CD8-positive, alpha-beta memory T cell (primary cell): ENCODE measurements around the gene RORB. TPM values are rescaled to one million over a fixed set of nuclear protein-coding genes. Genes with fewer than 3 reads are reported as not detected.

ENCODE experiments used
- CTCF ChIA-PET: fragments of 350-600 bp; sonication (Branson Sonifier 250); formaldehyde crosslinking; loops from one replicate; lab custom pipeline; 2021; ENCODE audit warnings: antibody characterized with exemption; lab: Charles Lee
- POLR2A ChIA-PET: fragments of 350-600 bp; sonication (Branson Sonifier 250); formaldehyde crosslinking; loops from one replicate; lab custom pipeline; 2021; ENCODE audit warnings: antibody characterized with exemption; lab: Charles Lee
- DNase-seq, 5 donors: peaks; one replicate each; pipeline versions ENCODE4 v3.0.0 to v3.0.0-alpha.2; 2020 to 2022; ENCODE audit warnings: mixed read lengths in 1 of 5
- H3K27ac ChIP-seq: one replicate; pipeline ENCODE4 v1.7.0; 2013; ENCODE audit warnings: low read depth, mild to moderate bottlenecking, low read length, moderate library complexity
- H3K27me3 ChIP-seq: 2 replicates; pipeline ENCODE4 v1.7.0; 2013; ENCODE audit warnings: low read length, mild to moderate bottlenecking; ENCODE audit not compliant: insufficient read depth, poor library complexity, severe bottlenecking
- H3K36me3 ChIP-seq: 2 replicates; pipeline ENCODE4 v1.7.0; 2013; ENCODE audit warnings: mild to moderate bottlenecking, low read length, moderate library complexity; ENCODE audit not compliant: insufficient read depth
- H3K4me1 ChIP-seq: 2 replicates; pipeline ENCODE4 v1.7.0; 2013; ENCODE audit warnings: mild to moderate bottlenecking, low read length, moderate library complexity; ENCODE audit not compliant: insufficient read depth
- H3K4me3 ChIP-seq: 2 replicates; pipeline ENCODE4 v1.7.0; 2013; ENCODE audit warnings: mild to moderate bottlenecking, low read length
- H3K9me3 ChIP-seq: 2 replicates; pipeline ENCODE4 v1.7.0; 2013; ENCODE audit warnings: mild to moderate bottlenecking, low read length
- H3K27ac Mint-ChIP-seq, 8 donors: one replicate each; pipeline ENCODE4 v1.8.0; 2020 to 2021; ENCODE audit warnings: mixed read lengths in 8 of 8, mild to moderate bottlenecking in 6 of 8, inconsistent platforms in 3 of 8, moderate library complexity in 3 of 8
- H3K27me3 Mint-ChIP-seq, 2 donors: one replicate each; pipeline ENCODE4 v1.8.0; 2020 to 2021; ENCODE audit warnings: mixed read lengths in 2 of 2, mild to moderate bottlenecking in 1 of 2, moderate library complexity in 1 of 2
- H3K36me3 Mint-ChIP-seq, 3 donors: one replicate each; pipeline ENCODE4 v1.8.0; 2020 to 2021; ENCODE audit warnings: mixed read lengths in 3 of 3, inconsistent platforms in 1 of 3, mild to moderate bottlenecking in 1 of 3
- H3K4me1 Mint-ChIP-seq, 3 donors: one replicate each; pipeline ENCODE4 v1.8.0; 2020 to 2021; ENCODE audit warnings: mixed read lengths in 3 of 3, inconsistent platforms in 1 of 3, mild to moderate bottlenecking in 1 of 3
- H3K4me3 Mint-ChIP-seq, 7 donors: one replicate each; pipeline ENCODE4 v1.8.0; 2020 to 2021; ENCODE audit warnings: mixed read lengths in 7 of 7, mild to moderate bottlenecking in 6 of 7, moderate library complexity in 4 of 7, inconsistent platforms in 2 of 7
- H3K9me3 Mint-ChIP-seq, 5 donors: one replicate each; pipeline ENCODE4 v1.8.0; 2020 to 2022; ENCODE audit warnings: mixed read lengths in 5 of 5, mild to moderate bottlenecking in 3 of 5, moderate library complexity in 2 of 5, inconsistent platforms in 1 of 5
- polyA plus RNA-seq: library from polyadenylated mRNA; unstranded; fragments of 300-500 nt; fragmentation: Illumina TruSeq; gene quantifications from one replicate; pipeline ENCODE4 v1.2.3, GENCODE V29; 2021
- total RNA-seq, 2 experiments: library from RNA; stranded (reverse); gene quantifications; one replicate each; pipeline ENCODE4 v1.2.3, GENCODE V29; 2021

RORB gene
- total and polyA plus RNA-seq, 3 experiments from 2014 or later, result 0.05 TPM; not detected in 2

DNA sequence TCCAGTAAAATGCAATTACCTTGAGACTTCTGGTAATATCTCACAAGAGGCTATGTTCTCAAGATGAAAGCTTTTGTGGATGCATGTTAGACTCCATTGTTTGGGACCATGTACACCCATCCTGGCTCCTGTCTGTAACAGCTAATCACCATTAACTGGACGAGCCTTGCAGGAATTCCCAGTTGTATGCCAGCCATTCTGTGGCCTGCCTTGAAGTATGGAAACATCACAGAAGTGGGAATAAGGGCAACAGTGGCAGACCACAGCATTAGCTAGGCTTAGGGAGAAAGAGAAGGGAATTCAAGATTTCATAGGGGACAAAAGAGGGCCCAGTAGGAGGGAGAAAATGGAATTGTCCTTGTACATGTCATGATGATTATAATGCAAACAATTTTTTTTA, 79.0 kb downstream of the RORB start:
- H3K9me3 Mint-ChIP-seq, result no peaks in the 10 kb centered on the region
- CTCF ChIA-PET, result no interaction called here
- no peaks in the 10 kb centered on the region for H3K4me1 ChIP-seq
- H3K4me3 Mint-ChIP-seq, result no peak overlapping the region
- H3K36me3 Mint-ChIP-seq, result no peaks in the 10 kb centered on the region
- no peak overlapping the region for H3K27ac Mint-ChIP-seq
- no peaks in the 10 kb centered on the region for H3K4me1 Mint-ChIP-seq
- no peak for DNase-seq
- H3K27ac ChIP-seq, result no peak overlapping the region
- POLR2A ChIA-PET, result no interaction called here
- no peaks in the 10 kb centered on the region for H3K27me3 Mint-ChIP-seq
- no peaks in the 10 kb centered on the region for H3K27me3 ChIP-seq
- H3K36me3 ChIP-seq, result no peaks in the 10 kb centered on the region
- no peaks in the 10 kb centered on the region for H3K9me3 ChIP-seq
- no peak overlapping the region for H3K4me3 ChIP-seq

DNA sequence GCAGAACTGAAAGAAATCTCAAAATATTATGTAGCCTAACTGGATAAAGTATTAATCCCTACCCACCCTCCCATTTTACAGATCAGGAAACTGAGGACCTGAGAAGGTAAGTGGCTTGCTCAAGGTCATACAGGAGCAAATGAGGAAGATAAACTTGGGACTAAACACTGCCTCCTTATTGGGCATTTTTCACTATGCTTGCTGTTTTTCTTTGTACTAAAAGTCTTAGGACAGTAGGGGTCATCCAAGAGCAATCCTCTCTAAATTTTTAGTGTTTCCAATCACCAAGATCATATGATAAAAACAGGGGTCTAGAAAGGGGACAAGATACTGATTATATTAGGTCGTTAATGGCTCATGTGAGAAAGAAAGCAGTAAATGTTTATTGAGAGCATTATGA, 80.8 kb downstream of the RORB start:
- H3K4me3 ChIP-seq, result no peak overlapping the region
- Mint-ChIP-seq H3K4me1 (no peaks in the 10 kb centered on the region), H3K27me3 (peaks cover 0 to 2% of the 10 kb centered on the region in 2 donors), H3K9me3 (no peaks in the 10 kb centered on the region), H3K36me3 (no peaks in the 10 kb centered on the region), H3K4me3 (no peak overlapping the region), H3K27ac (no peak overlapping the region)
- no peak for DNase-seq
- no peaks in the 10 kb centered on the region for H3K27me3 ChIP-seq
- no peaks in the 10 kb centered on the region for H3K4me1 ChIP-seq
- ChIA-PET POLR2A (no interaction called here), CTCF (no interaction called here)
- H3K27ac ChIP-seq, result no peak overlapping the region
- no peaks in the 10 kb centered on the region for H3K36me3 ChIP-seq
- no peaks in the 10 kb centered on the region for H3K9me3 ChIP-seq

DNA sequence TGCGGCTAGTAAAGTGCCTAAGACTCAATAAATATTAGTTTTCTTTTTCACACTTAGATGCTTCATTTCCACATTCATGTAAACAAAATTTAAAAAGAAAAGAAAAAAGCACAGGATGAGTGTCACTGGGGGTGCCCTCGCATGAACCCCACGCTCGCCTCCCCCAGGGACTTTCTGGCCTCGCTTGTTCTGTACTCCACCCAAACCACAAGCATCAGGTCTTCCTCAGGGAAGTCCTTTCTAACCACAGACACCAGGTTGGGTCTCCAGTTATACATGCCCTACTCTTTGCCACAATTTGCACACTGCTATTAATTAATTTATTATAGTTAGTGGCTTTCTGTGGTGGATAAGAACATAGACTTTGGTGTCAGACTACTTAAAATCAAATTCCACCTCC, 92.4 kb downstream of the RORB start:
- H3K4me3 Mint-ChIP-seq, result no peak overlapping the region
- no peak overlapping the region for H3K27ac Mint-ChIP-seq
- no peak overlapping the region for H3K4me3 ChIP-seq
- no peaks in the 10 kb centered on the region for H3K9me3 Mint-ChIP-seq
- H3K36me3 ChIP-seq, result no peaks in the 10 kb centered on the region
- H3K4me1 Mint-ChIP-seq, result peaks cover 0 to 1% (median 0%) of the 10 kb centered on the region in 3 donors
- no peak overlapping the region for H3K27ac ChIP-seq
- POLR2A ChIA-PET, result no interaction called here
- DNase-seq, result no peak
- no peaks in the 10 kb centered on the region for H3K27me3 ChIP-seq
- no peaks in the 10 kb centered on the region for H3K36me3 Mint-ChIP-seq
- peaks cover 2 to 4% of the 10 kb centered on the region in 2 donors for H3K27me3 Mint-ChIP-seq
- no peaks in the 10 kb centered on the region for H3K9me3 ChIP-seq
- CTCF ChIA-PET, result no interaction called here
- no peaks in the 10 kb centered on the region for H3K4me1 ChIP-seq

DNA sequence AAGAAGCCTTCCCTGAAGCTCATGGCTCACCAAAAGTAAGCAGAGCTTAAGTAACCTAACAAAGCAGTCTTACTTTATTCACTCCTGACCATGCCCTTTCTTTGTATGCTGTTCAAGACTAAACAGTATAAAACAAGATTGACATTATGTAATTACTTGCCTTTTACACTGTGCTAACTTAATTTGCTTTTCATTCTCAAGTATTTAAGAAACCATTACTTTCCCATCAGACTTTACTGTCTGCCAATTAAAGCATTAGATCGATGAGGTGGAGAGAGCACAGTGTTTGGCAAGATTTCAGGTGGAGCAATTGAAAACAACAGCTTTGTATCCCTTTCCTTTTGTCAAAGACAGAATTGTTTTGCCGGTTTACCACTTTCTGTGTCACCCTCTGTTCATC, 98.2 kb downstream of the RORB start:
- H3K4me1 ChIP-seq, result no peaks in the 10 kb centered on the region
- Mint-ChIP-seq H3K4me3 (no peak overlapping the region), H3K36me3 (no peaks in the 10 kb centered on the region), H3K4me1 (no peaks in the 10 kb centered on the region), H3K27ac (no peak overlapping the region), H3K9me3 (no peaks in the 10 kb centered on the region), H3K27me3 (peaks cover 2 to 4% of the 10 kb centered on the region in 2 donors)
- DNase-seq, result no peak
- ChIA-PET POLR2A (no interaction called here), CTCF (no interaction called here)
- no peaks in the 10 kb centered on the region for H3K36me3 ChIP-seq
- H3K27ac ChIP-seq, result no peak overlapping the region
- no peak overlapping the region for H3K4me3 ChIP-seq
- no peaks in the 10 kb centered on the region for H3K9me3 ChIP-seq
- H3K27me3 ChIP-seq, result no peaks in the 10 kb centered on the region

DNA sequence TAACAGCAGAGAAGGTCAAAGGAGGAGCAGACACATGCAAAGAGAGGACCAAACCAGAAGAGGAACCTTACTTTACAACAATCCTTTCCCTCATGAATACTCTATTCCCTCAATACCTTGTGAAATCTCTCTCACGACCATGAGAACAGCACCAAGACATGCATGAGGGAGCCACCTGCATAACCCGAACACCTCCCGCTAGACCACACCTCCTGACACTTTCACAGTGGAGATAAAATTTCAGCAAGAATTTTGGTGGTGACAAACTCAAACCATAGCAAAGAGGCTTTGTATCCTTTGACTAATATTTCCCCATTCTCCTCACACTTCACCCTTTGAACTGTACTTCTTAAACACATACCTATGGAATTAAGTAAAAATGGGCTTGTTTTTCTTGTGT, 101.7 kb downstream of the RORB start:
- Mint-ChIP-seq H3K27ac (no peak overlapping the region), H3K4me3 (no peak overlapping the region), H3K27me3 (peaks cover 3% of the 10 kb centered on the region in 2 donors), H3K36me3 (no peaks in the 10 kb centered on the region), H3K9me3 (no peaks in the 10 kb centered on the region), H3K4me1 (no peaks in the 10 kb centered on the region)
- no peak overlapping the region for H3K27ac ChIP-seq
- ChIA-PET CTCF (no interaction called here), POLR2A (no interaction called here)
- H3K9me3 ChIP-seq, result no peaks in the 10 kb centered on the region
- no peaks in the 10 kb centered on the region for H3K4me1 ChIP-seq
- no peaks in the 10 kb centered on the region for H3K27me3 ChIP-seq
- no peaks in the 10 kb centered on the region for H3K36me3 ChIP-seq
- H3K4me3 ChIP-seq, result no peak overlapping the region
- DNase-seq, result no peak

DNA sequence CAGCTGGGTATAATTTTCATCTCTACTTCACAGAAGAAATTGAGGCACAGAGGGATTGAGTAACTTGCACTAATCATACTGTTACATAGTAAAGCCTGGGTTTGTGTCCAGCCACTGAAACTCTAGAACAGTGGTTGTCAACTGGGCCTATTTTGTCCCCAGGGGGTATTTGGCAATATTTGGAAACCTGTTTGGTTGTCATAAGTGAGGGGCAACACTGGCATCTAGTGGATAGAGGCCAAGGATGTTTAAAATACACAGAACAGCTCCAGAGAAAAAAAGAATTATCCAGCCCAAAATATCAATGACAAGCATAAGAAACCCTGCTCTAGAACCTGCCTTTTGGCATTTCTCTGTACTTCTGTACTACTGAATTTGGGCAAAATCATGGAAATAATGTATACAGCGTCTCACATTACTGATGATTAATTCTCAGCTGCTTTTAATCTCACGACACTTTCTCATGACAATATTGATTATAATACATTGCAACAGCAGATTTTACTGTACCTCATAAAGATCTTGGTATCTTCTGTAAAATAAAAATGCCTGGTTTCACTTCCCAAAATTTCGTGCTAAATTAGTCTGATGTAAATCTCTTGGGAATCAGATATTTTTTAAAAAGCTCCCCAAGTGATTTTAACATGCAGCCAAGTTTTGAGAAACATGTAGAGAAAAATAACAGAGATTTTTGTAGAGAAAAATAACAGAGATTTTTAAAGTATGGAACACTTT, 112.7 kb downstream of the RORB start:
- no peak for DNase-seq
- no peaks in the 10 kb centered on the region for H3K36me3 ChIP-seq
- ChIA-PET POLR2A (no interaction called here), CTCF (no interaction called here)
- Mint-ChIP-seq H3K4me3 (no peak overlapping the region), H3K9me3 (no peaks in the 10 kb centered on the region), H3K27ac (no peak overlapping the region), H3K27me3 (peaks cover 0 to 3% of the 10 kb centered on the region in 2 donors), H3K36me3 (no peaks in the 10 kb centered on the region), H3K4me1 (no peaks in the 10 kb centered on the region)
- no peaks in the 10 kb centered on the region for H3K9me3 ChIP-seq
- no peak overlapping the region for H3K27ac ChIP-seq
- no peaks in the 10 kb centered on the region for H3K27me3 ChIP-seq
- H3K4me1 ChIP-seq, result no peaks in the 10 kb centered on the region
- no peak overlapping the region for H3K4me3 ChIP-seq

DNA sequence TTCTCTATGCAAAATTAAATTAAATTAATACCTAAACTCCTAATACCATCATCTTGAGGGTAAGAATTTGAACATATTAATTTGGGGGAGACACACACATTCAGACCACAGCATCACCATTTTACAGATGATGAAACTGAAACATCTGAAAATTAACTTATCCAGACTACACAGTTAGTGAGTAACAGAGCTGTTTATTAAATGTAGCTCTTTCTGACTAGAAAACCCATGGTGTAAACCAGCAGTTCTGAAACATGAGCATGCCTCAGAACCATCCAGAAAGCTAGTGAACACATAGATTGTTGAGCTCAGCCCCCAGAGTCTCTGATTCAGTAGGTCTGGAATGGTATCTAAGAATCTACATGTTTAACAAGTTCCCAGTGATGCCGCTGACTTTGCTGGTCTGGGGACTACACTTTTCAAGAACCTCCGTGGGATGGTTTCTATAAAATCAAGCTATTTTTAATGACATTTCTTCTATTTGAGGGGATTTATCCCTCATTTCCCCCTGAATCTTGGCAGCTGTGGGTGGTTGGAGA, 113.5 kb downstream of the RORB start:
- H3K4me3 Mint-ChIP-seq, result no peak overlapping the region
- Histone ChIP-seq H3K36me3 (no peaks in the 10 kb centered on the region), H3K4me3 (no peak overlapping the region), H3K27ac (no peak overlapping the region), H3K4me1 (no peaks in the 10 kb centered on the region), H3K27me3 (no peaks in the 10 kb centered on the region), H3K9me3 (no peaks in the 10 kb centered on the region)
- H3K9me3 Mint-ChIP-seq, result no peaks in the 10 kb centered on the region
- H3K36me3 Mint-ChIP-seq, result no peaks in the 10 kb centered on the region
- no peaks in the 10 kb centered on the region for H3K4me1 Mint-ChIP-seq
- H3K27me3 Mint-ChIP-seq, result peaks cover 0 to 2% of the 10 kb centered on the region in 2 donors
- no peak for DNase-seq
- no peak overlapping the region for H3K27ac Mint-ChIP-seq
- CTCF ChIA-PET, result no interaction called here
- POLR2A ChIA-PET, result no interaction called here

DNA sequence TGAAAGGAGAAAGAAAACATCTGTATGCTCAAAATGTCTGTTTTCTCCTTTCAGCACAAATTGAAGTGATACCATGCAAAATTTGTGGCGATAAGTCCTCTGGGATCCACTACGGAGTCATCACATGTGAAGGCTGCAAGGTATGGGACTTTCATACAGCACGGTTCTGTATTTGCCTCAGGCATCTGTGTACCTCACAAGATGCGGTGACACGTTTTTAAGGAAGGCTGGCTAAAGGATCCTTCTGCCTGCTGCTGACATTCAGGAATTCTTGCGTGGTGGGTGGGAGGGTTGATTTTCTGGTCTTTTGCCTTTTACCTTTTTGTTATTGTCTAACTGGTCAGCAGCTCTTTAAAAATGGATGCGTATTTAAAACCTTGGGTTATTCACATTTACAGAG, 133.1 kb downstream of the RORB start:
- ChIA-PET CTCF (no interaction called here), POLR2A (no interaction called here)
- no peak overlapping the region for H3K27ac ChIP-seq
- no peaks in the 10 kb centered on the region for H3K36me3 ChIP-seq
- Mint-ChIP-seq H3K27ac (no peak overlapping the region), H3K4me3 (no peak overlapping the region), H3K9me3 (no peaks in the 10 kb centered on the region), H3K36me3 (no peaks in the 10 kb centered on the region), H3K4me1 (no peaks in the 10 kb centered on the region), H3K27me3 (peaks cover 3 to 6% of the 10 kb centered on the region in 2 donors)
- H3K27me3 ChIP-seq, result no peaks in the 10 kb centered on the region
- H3K9me3 ChIP-seq, result no peaks in the 10 kb centered on the region
- H3K4me1 ChIP-seq, result no peaks in the 10 kb centered on the region
- DNase-seq, result no peak
- H3K4me3 ChIP-seq, result no peak overlapping the region
